Osteocyte (in vitro differentiated cells): ENCODE measurements around the gene ZNF497. TPM values are rescaled to one million over a fixed set of nuclear protein-coding genes. Genes with fewer than 3 reads are reported as not detected.
A peak's percentile ranks its signal among the peaks of the same experiment; 100 is the strongest.

Source experiments
- DNase-seq: peaks from one replicate; pipeline ENCODE4 v3.0.0; 2021; ENCODE audit warnings: mixed read lengths; ENCODE audit not compliant: unreplicated experiment; ENCODE audit errors: extremely low spot score
- H3K27ac Mint-ChIP-seq: one replicate; pipeline ENCODE4 v1.8.0; 2021; ENCODE audit warnings: mild to moderate bottlenecking, mixed read lengths; ENCODE audit not compliant: unreplicated experiment
- H3K27me3 Mint-ChIP-seq: one replicate; pipeline ENCODE4 v1.8.0; 2021; ENCODE audit warnings: mixed read lengths; ENCODE audit not compliant: unreplicated experiment
- H3K36me3 Mint-ChIP-seq: one replicate; pipeline ENCODE4 v1.8.0; 2021; ENCODE audit warnings: mixed read lengths; ENCODE audit not compliant: unreplicated experiment
- H3K4me1 Mint-ChIP-seq: one replicate; pipeline ENCODE4 v1.8.0; 2021; ENCODE audit warnings: mixed read lengths; ENCODE audit not compliant: unreplicated experiment
- H3K4me3 Mint-ChIP-seq: one replicate; pipeline ENCODE4 v1.8.0; 2021; ENCODE audit warnings: mild to moderate bottlenecking, moderate library complexity, mixed read lengths; ENCODE audit not compliant: unreplicated experiment
- H3K9me3 Mint-ChIP-seq: one replicate; pipeline ENCODE4 v1.8.0; 2021; ENCODE audit warnings: mixed read lengths; ENCODE audit not compliant: unreplicated experiment
- long read RNA-seq: library from polyadenylated mRNA; unstranded; transcript quantifications from one replicate; pipeline ENCODE4 v2.0.0, GENCODE V29; 2021
- total RNA-seq: library from RNA; stranded (reverse); gene quantifications from 2 replicates; pipeline ENCODE4 v1.2.1, GENCODE V29; 2021
- TF ChIP-seq, protein P1 (sequence below): fragments of 200-600 bp; sonication (generic); IDR thresholded peaks from 2 replicates; pipeline ENCODE4 v1.5.0; 2021; ENCODE audit warnings: antibody characterized with exemption, mild to moderate bottlenecking, moderate library complexity

The ZNF497 gene
- total RNA-seq = 1.4 and 2.7 TPM in 2 replicates
- long read RNA-seq = 0 reads

DNA sequence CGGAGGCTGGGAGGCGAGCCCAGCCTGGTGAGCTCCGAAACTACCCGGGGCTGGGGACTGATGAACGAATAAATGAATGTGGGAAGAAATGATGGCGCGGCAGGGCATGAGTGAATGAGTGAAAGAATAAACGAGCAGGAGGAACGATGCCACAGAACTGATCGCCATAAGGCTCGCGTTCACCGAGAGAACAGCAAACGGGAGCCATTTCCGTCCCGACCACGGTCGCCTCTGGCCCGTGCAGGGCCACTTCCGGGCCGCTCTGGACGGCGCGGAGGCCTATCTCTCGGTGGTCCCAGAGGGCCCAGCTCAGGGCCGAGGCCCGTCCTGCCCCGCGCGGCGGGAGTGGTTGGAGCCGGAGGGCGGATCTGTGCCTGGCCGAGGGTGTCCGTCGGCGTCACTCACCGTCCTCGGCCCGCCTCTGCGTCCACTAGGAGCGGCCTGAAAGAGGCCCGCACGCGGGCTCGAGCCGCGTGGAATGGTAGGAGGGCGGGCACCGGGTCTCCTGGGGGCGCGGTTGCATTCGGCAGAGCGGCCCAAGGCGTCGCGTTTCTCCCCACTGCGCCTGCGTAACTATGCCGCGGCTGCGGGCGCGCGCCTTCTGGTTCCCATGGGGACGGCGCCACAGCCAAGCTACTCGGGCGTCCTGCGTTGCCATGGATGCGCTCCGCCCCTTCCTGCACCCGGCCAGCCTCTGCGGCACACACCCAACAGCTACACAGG lies at the start of gene ZNF497:
Gene ZNF497 (minus strand): TSS at position 480 of the 723 bp plus-strand sequence. CDS start 5,116 bp downstream, outside the sequence.
- TF ChIP-seq, protein P1, sequence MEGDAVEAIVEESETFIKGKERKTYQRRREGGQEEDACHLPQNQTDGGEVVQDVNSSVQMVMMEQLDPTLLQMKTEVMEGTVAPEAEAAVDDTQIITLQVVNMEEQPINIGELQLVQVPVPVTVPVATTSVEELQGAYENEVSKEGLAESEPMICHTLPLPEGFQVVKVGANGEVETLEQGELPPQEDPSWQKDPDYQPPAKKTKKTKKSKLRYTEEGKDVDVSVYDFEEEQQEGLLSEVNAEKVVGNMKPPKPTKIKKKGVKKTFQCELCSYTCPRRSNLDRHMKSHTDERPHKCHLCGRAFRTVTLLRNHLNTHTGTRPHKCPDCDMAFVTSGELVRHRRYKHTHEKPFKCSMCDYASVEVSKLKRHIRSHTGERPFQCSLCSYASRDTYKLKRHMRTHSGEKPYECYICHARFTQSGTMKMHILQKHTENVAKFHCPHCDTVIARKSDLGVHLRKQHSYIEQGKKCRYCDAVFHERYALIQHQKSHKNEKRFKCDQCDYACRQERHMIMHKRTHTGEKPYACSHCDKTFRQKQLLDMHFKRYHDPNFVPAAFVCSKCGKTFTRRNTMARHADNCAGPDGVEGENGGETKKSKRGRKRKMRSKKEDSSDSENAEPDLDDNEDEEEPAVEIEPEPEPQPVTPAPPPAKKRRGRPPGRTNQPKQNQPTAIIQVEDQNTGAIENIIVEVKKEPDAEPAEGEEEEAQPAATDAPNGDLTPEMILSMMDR = peak; percentile 6
- H3K27me3 Mint-ChIP-seq = no peaks in the 10 kb centered on the region
- H3K36me3 Mint-ChIP-seq = no peaks in the 10 kb centered on the region
- DNase-seq = peak; percentile 99
- H3K9me3 Mint-ChIP-seq = no peaks in the 10 kb centered on the region
- H3K4me1 Mint-ChIP-seq = peaks cover 15% of the 10 kb centered on the region
- H3K27ac Mint-ChIP-seq = peak within 1 kb of the TSS; percentile 98
- peak within 1 kb of the TSS; percentile 93 for H3K4me3 Mint-ChIP-seq

DNA sequence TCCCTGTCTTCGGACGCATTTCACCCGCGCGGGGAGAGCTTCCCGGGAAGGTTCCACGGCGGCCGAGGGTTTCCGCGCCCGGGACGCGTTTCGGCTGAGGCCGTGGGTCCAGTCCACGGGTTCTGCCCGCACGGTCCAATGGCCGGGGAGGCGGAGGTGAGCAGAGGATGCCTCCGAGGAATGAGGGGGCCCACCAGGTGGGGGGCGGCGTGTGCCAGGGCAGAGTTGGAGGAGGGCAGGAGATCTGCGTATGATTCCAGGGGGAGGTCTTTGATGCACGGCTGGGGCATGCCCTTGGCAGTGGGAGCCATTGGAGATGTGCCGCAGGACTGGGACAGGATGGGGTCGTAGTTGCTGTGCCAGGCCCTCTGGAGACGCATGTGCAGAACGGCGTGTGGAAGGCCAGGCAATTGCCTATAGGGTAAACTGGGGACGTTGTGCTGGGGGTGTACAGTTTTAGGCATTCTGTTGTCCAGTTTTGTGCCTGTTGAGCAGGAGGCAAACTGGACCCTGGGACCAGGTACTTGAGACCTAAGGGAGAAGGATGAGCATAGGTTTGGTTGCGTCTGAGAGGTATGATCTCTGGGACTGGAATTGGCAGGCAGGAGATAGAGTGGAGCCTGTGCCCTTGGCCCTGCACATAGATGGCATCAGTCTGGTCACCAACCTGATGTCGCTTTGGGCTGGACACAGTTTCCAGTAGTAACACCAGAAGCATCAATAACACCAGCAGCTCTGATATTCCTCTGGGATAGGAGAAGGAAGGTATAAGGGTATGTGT lies 46.6 kb upstream of the ZNF497 start:
- Mint-ChIP-seq H3K36me3 (peaks cover 2% of the 10 kb centered on the region), H3K27me3 (no peaks in the 10 kb centered on the region), H3K4me1 (peaks cover 33% of the 10 kb centered on the region), H3K27ac (peak overlapping the region; percentile 73), H3K4me3 (peak overlapping the region; percentile 87), H3K9me3 (no peaks in the 10 kb centered on the region)
- TF ChIP-seq, protein P1 = no peak
- DNase-seq = no peak

DNA sequence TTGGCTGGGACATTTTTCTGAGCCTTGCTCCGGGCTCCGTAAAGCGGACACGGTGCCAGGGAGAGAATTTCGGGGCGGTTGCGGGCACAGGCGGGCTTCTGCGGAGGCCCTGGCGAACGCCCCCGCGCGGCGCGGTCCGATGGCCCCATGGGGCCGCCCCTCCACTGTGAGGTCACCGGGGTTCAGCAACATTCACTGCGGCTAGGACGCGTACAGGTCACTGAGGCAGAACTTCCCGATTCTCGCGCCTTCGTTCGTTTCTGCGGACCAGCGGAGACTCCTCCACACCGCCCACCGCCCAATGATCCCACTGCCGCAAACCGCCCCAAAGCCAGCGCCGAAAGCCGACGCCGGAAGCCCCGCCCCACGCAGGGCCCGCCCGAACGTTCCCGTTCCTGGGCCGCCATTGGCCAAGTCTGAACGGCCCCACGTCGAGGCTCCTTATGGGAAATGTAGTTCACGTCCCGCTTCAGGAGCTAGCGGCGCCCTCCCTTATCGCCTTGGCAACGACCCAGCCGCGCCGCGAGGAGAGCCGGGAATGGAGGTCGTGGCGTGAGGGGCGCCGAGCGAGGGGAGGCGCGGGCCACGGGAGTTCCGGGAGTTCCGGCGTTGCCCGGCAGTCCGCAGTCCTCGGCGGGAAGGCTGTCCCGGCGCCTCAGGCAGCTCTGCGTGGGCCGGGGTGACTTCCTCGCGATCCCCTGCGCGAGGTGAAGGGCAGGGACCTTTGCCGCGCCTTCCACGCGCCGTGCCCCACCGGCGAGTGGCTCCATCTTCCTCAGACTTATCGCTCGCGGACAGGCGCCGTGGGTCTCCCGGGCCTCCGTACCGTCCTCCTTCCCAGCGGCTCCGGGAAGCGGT lies 45.8 kb upstream of the ZNF497 start, which contains the start of gene ZNF584:
Gene ZNF584 (plus strand): TSS at position 498 of the 858 bp plus-strand sequence. CDS start 499 bp downstream, outside the sequence.
- no peaks in the 10 kb centered on the region for H3K9me3 Mint-ChIP-seq
- H3K36me3 Mint-ChIP-seq = peaks cover 2% of the 10 kb centered on the region
- H3K27ac Mint-ChIP-seq = peak within 1 kb of the TSS; percentile 91
- peak within 1 kb of the TSS; percentile 87 for H3K4me3 Mint-ChIP-seq
- TF ChIP-seq, protein P1 = no peak
- peak; percentile 97 for DNase-seq
- H3K27me3 Mint-ChIP-seq = no peaks in the 10 kb centered on the region
- peaks cover 29% of the 10 kb centered on the region for H3K4me1 Mint-ChIP-seq

DNA sequence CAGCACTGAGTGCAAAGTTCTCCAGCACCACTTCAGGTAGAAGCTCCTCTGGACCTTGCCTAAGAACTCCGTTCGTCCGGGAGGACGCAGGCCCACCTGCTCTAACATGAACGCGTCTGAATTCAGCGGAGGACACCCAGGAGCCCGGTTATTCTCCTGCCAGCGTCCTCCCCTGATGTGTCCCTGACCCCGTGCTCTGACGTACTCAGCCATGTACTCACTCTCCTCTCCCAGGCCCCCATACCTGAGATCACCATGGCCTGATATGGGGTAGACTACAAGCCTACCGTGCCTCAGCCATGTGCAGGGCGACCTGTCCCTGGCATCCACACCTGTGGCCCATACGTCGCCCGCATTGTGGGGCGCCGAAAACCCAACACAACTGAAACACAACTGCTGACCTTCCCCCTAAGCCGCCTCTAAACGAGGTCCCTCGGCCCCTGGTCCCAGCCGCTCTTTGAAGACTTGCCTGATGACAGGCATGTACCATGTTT lies 45.2 kb upstream of the ZNF497 start:
- no peaks in the 10 kb centered on the region for H3K36me3 Mint-ChIP-seq
- H3K4me1 Mint-ChIP-seq = peaks cover 27% of the 10 kb centered on the region
- DNase-seq = no peak
- TF ChIP-seq, protein P1 = no peak
- H3K27ac Mint-ChIP-seq = peak overlapping the region; percentile 91
- H3K27me3 Mint-ChIP-seq = no peaks in the 10 kb centered on the region
- no peaks in the 10 kb centered on the region for H3K9me3 Mint-ChIP-seq
- H3K4me3 Mint-ChIP-seq = peak overlapping the region; percentile 87
